Activated naive CD8-positive, alpha-beta T cell treated with anti-CD3 and anti-CD28 coated beads, Interleukin-2, amount 50 U/mL, for 24 hours (primary cell): Measurements from ENCODE around the gene FNIP1.
"Not testable (repeated sequence)": the region's sequence is repeated elsewhere in the genome, so short reads cannot be mapped to it uniquely, and the experiment has no call there.

Experiments
- ATAC-seq: fragments of 150-1000 bp; cut with Tn5 transposase; one replicate; pipeline ENCODE4 v1.10.0; 2021
- DNase-seq: peaks from one replicate; pipeline ENCODE4 v3.0.0; 2021
- H3K27ac Mint-ChIP-seq: one replicate; pipeline ENCODE4 v1.8.0; 2021; ENCODE audit warnings: mild to moderate bottlenecking, mixed read lengths
- H3K27me3 Mint-ChIP-seq: one replicate; pipeline ENCODE4 v1.8.0; 2021; ENCODE audit warnings: mixed read lengths
- H3K36me3 Mint-ChIP-seq: one replicate; pipeline ENCODE4 v1.8.0; 2021; ENCODE audit warnings: low read depth, mixed read lengths
- H3K4me1 Mint-ChIP-seq: one replicate; pipeline ENCODE4 v1.8.0; 2021; ENCODE audit warnings: mixed read lengths
- H3K4me3 Mint-ChIP-seq: one replicate; pipeline ENCODE4 v1.8.0; 2021; ENCODE audit warnings: mild to moderate bottlenecking, moderate library complexity, mixed read lengths
- H3K9me3 Mint-ChIP-seq: one replicate; pipeline ENCODE4 v1.8.0; 2021; ENCODE audit warnings: mixed read lengths

Gene FNIP1

DNA sequence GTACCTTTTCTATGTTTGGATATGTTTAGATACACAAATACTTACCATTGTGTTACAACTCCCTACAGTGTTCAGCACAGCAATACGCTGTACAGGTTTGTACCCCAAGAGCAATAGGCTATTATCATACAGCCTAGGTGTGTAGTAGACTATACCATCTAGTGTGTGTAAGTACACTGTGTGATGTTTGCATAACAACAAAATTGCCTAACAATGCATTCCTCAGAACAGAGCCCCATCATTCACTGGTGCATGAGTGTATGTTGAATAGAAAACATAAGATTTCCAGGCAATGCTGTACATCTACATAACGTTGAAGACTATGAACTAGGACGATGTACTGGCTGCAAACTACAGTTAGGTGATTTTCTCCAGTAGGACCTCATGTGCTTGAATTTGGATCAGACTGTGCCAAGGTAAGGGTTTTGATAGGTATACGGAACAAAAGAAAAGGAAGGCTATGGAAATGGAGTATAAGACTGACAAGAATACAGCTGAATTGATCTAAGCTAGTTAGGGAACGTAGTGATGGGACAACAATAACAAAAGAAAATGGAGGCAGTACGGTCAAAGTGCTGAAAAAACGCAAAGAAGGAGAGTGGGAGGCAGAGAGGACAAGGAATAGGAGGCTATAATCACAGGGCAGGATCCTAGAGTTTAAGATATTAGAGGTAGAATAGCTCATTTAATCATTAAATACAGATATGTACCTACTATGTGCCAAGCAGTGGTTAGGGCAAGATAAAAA lies 46.9 kb downstream of the FNIP1 start:
- H3K36me3 Mint-ChIP-seq = peaks cover 11% of the 10 kb centered on the region
- ATAC-seq (no peak), DNase-seq (no peak)
- H3K27me3 Mint-ChIP-seq = no peaks in the 10 kb centered on the region
- H3K27ac Mint-ChIP-seq = no peak overlapping the region
- H3K9me3 Mint-ChIP-seq = peaks cover 3% of the 10 kb centered on the region
- peaks cover 43% of the 10 kb centered on the region for H3K4me1 Mint-ChIP-seq
- no peak overlapping the region for H3K4me3 Mint-ChIP-seq

DNA sequence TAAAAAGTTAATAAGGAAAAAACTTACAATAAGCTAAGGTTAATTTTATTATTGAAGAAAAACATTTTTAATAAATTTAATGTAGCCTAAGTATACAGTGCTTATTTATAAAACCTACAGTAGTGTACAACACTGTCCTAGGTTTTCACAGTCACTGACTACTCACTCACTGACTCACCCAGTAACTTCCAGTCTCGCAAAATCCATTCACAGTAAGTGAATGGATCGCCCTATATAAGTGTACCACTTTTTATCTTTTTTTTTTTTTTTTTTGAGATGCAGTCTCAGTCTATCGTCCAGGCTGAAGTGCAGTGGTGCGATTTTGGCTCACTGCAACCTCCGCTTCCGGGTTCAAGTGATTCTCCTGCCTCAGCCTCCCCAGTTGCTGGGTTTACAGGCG lies 47.7 kb downstream of the FNIP1 start:
- peak; percentile 50 for ATAC-seq
- Mint-ChIP-seq H3K9me3 (peaks cover 3% of the 10 kb centered on the region), H3K36me3 (peaks cover 15% of the 10 kb centered on the region), H3K27me3 (no peaks in the 10 kb centered on the region), H3K27ac (no peak overlapping the region), H3K4me1 (peaks cover 40% of the 10 kb centered on the region), H3K4me3 (no peak overlapping the region)
- no peak for DNase-seq

DNA sequence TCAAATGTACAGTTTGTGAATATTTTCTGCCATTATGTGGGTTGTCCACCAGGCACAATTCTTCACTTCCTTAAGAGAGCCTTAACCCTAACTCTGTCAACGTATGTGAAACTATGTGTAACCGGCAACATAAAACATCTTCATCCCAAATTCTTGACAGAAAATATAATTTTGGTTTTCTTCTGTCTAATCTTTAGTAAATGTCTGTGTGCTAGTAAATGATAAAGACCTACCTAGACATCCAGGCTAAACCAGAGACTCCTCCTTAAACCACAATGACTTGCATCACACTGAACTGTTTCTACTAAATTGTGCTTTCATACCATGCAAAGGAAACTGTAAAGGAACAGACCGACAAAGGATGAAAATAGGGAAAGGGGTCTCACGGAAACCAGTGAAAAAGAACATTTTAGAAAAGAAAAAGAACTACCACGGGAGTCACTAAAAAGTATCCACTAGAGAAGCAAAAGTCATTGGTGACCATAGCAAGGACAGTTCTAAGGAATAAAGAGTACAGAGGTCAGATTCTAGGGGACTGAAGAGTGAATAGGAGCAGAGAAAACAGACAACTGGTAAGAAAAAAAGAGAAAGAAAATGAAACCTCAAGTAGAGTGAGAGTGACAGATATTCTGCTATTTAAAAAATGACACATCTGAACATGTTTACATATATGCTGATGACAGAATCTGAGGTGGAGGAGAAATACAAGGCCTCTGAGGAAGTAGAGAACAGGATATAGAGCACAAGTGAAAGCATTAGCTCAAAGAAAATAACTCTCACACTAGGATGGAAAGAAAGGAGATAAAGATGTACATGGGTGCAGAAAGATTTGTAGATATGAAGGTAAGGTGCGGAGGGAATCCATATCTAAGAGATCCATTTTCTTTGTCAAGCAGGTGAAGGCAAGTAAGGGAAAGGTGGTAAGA lies 49.4 kb downstream of the FNIP1 start:
- Mint-ChIP-seq H3K27ac (peak overlapping the region; percentile 91), H3K4me3 (peak overlapping the region; percentile 63), H3K9me3 (no peaks in the 10 kb centered on the region), H3K4me1 (peaks cover 40% of the 10 kb centered on the region), H3K27me3 (no peaks in the 10 kb centered on the region), H3K36me3 (peaks cover 22% of the 10 kb centered on the region)
- ATAC-seq (peak; percentile 89), DNase-seq (no peak)

DNA sequence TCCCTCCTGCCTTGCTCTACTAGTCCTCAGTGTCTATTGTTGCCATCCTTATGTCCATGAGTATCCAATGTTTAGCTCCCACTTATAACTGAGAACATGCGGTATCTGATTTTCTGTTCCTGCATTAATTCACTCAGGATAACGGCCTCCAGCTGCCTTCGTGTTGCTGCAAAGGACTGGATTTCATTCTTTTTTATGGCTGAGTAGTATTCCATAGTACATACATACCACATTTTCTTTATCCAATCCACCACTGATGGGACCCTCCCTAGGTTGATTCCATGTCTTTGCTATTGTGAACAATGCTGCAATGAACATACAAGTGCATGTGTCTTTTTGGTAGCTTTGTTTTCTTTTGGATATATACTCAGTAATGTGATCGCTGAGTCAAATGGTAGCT lies 50.4 kb downstream of the FNIP1 start:
- Mint-ChIP-seq H3K36me3 (peaks cover 24% of the 10 kb centered on the region), H3K27ac (no peak overlapping the region), H3K27me3 (no peaks in the 10 kb centered on the region), H3K4me1 (peaks cover 40% of the 10 kb centered on the region), H3K9me3 (no peaks in the 10 kb centered on the region), H3K4me3 (no peak overlapping the region)
- DNase-seq = no peak
- no peak for ATAC-seq

DNA sequence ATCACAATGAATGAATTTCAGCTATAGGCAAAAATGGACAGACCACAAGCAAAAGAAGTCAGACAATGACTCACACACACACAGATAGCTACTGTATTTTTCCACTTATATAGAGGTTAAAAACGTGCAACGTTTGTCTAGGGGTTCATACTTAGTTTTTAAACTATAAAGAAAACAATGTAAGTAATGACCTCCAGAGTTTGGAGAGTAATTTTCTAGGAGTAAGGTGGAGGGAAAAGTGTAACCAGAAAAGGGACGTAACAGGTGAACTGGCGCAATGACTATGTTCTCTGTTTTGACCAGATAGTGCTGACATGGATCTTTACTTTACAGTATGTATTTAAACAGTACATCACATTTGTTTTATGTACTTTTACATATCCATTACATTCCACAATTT lies 51.1 kb downstream of the FNIP1 start:
- peaks cover 40% of the 10 kb centered on the region for H3K4me1 Mint-ChIP-seq
- H3K4me3 Mint-ChIP-seq = no peak overlapping the region
- ATAC-seq (no peak), DNase-seq (no peak)
- no peak overlapping the region for H3K27ac Mint-ChIP-seq
- no peaks in the 10 kb centered on the region for H3K9me3 Mint-ChIP-seq
- peaks cover 25% of the 10 kb centered on the region for H3K36me3 Mint-ChIP-seq
- no peaks in the 10 kb centered on the region for H3K27me3 Mint-ChIP-seq

DNA sequence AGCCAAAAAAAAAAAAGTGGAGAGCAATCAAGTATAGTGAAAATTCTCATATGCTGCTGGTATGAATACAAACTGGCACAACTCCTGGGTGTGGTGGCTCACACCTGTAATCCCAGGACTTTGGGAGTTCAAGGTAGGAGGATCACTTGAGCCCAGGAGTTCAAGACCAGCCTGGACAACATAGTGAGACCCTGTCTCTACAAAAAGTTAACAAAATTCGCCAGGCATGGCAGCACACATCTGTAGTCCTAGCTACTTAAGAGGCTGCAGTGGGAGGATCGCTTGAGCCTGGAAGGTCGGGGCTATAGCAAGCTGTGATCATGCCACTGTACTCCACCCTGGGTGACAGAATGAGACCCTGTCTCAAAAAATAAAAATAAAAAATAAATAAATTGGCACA lies 51.7 kb downstream of the FNIP1 start:
- no peak for ATAC-seq
- Mint-ChIP-seq H3K27ac (no peak overlapping the region), H3K4me3 (no peak overlapping the region), H3K9me3 (no peaks in the 10 kb centered on the region), H3K4me1 (peaks cover 38% of the 10 kb centered on the region), H3K27me3 (no peaks in the 10 kb centered on the region), H3K36me3 (peaks cover 29% of the 10 kb centered on the region)
- no peak for DNase-seq

DNA sequence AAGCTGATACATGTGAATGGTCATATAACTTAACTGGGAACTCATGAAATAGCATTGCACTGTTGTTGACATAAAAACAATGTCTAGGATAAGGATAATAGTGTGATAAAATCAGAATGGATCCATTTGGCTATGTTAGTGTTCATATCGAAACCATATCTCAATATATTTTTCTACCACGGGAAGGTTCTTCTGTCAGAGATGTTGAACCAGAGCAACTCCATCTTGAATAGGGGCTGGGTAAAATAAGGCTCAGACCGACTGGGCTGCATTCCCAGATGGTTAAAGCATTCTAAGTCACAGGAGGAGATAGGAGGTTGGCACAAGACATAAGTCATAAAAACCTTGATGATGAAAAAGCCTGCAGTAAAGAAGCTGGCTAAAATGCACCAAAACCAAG lies 56.3 kb downstream of the FNIP1 start:
- H3K27me3 Mint-ChIP-seq = no peaks in the 10 kb centered on the region
- peaks cover 35% of the 10 kb centered on the region for H3K36me3 Mint-ChIP-seq
- no peak for ATAC-seq

DNA sequence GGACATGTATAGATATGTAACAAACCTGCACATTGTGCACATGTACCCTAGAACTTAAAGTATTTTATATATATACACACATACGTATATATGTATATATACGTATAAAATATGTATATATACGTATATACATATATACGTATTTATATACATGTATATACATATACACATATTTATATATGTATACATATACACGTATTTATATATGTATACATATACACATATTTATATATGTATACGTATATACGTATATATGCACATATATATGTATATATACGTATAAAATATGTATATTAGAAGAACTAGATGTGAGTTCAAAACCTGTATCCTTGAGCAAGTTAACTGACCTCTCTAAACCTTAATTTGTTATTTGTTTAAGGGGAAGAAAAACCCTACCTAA lies 61.4 kb downstream of the FNIP1 start:
- ATAC-seq = no peak
- H3K27me3 Mint-ChIP-seq = no peaks in the 10 kb centered on the region
- no peaks in the 10 kb centered on the region for H3K9me3 Mint-ChIP-seq
- no peak for DNase-seq
- no peaks in the 10 kb centered on the region for H3K4me1 Mint-ChIP-seq
- no peak overlapping the region for H3K27ac Mint-ChIP-seq
- peaks cover 27% of the 10 kb centered on the region for H3K36me3 Mint-ChIP-seq
- no peak overlapping the region for H3K4me3 Mint-ChIP-seq

More for the DNA sequence above, 56.3 kb downstream of the FNIP1 start:
- DNase-seq = no peak
- no peak overlapping the region for H3K4me3 Mint-ChIP-seq
- no peak overlapping the region for H3K27ac Mint-ChIP-seq
- H3K9me3 Mint-ChIP-seq = no peaks in the 10 kb centered on the region
- peaks cover under 1% of the 10 kb centered on the region for H3K4me1 Mint-ChIP-seq

DNA sequence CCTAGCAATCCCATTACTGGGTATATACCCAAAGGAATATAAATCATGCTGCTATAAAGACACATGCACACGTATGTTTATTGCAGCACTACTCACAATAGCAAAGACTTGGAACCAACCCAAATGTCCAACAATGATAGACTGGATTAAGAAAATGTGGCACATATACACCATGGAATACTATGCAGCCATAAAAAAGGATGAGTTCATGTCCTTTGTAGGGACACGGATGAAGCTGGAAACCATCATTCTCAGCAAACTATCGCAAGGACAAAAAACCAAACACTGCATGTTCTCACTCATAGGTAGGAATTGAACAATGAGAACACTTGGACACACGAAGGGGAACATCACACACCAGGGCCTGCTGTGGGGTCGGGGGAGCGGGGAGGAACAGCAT lies 61.9 kb downstream of the FNIP1 start:
- DNase-seq, H3K4me3 Mint-ChIP-seq, ATAC-seq, H3K4me1 Mint-ChIP-seq, H3K9me3 Mint-ChIP-seq, H3K27ac Mint-ChIP-seq, H3K27me3 Mint-ChIP-seq: not testable (repeated sequence)
- H3K36me3 Mint-ChIP-seq = peaks cover 26% of the 10 kb centered on the region

DNA sequence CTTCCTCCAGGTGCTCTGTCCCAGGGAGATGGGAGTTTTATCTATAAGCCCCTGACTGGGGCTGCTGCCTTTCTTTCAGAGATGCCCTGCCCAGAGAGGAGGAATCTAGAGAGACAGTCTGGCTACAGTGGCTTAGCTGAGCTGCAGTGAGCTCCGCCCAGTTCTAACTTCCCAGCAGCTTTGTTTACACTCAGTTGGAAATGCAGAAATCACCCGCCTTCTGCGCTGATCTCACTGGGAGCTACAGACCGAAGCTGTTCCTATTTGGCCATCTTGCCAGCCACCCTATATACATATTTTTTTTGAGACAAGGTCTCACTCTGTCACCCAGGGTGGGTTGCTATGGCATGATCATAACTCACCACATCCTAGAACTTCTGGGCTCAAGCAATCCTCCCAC lies 67.5 kb downstream of the FNIP1 start:
- H3K27ac Mint-ChIP-seq, H3K27me3 Mint-ChIP-seq, ATAC-seq, DNase-seq, H3K4me3 Mint-ChIP-seq, H3K4me1 Mint-ChIP-seq: not testable (repeated sequence)
- Mint-ChIP-seq H3K36me3 (peaks cover 44% of the 10 kb centered on the region), H3K9me3 (peaks cover 17% of the 10 kb centered on the region)

DNA sequence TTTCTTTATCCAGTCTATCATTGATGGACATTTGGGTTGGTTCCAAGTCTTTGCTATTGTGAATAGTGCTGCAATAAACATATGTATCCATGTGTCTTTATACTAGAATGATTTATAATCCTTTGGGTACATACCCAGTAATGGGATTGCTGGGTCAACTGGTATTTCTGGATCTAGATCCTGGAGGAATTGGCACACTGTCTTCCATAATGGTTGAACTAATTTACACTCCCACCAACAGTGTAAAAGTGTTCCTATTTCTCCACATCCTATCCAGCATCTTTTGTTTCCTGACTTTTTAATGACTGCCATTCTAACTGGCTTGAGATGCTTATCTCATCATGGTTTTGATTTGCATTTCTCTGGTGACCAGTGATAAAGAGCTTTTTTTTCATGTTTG lies 72.7 kb downstream of the FNIP1 start:
- H3K27me3 Mint-ChIP-seq, H3K4me3 Mint-ChIP-seq, H3K4me1 Mint-ChIP-seq, DNase-seq, ATAC-seq, H3K27ac Mint-ChIP-seq: not testable (repeated sequence)
- peaks cover 45% of the 10 kb centered on the region for H3K36me3 Mint-ChIP-seq
- H3K9me3 Mint-ChIP-seq = peaks cover 17% of the 10 kb centered on the region

DNA sequence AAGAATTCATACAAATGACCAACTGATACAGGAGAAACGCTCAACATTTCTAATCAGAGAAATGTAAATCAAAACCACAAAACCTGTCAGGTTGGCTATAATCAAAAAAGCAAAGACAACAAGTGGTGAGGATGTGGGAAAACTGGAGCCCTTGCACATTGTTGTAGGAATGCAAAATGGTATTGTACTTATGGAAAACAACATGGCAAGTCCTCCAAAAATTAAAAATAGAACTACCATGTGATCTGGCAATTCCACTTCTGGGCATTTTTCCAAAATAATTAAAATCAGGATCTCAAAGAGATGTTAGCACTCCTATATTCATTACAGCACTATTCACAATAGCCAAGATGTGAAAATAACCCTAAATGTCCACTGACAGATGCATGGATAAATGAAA lies 76.1 kb downstream of the FNIP1 start:
- no peak overlapping the region for H3K27ac Mint-ChIP-seq
- peaks cover 35% of the 10 kb centered on the region for H3K36me3 Mint-ChIP-seq
- ATAC-seq (no peak), DNase-seq (no peak)
- no peaks in the 10 kb centered on the region for H3K9me3 Mint-ChIP-seq
- no peaks in the 10 kb centered on the region for H3K4me1 Mint-ChIP-seq
- H3K27me3 Mint-ChIP-seq = no peaks in the 10 kb centered on the region
- no peak overlapping the region for H3K4me3 Mint-ChIP-seq

DNA sequence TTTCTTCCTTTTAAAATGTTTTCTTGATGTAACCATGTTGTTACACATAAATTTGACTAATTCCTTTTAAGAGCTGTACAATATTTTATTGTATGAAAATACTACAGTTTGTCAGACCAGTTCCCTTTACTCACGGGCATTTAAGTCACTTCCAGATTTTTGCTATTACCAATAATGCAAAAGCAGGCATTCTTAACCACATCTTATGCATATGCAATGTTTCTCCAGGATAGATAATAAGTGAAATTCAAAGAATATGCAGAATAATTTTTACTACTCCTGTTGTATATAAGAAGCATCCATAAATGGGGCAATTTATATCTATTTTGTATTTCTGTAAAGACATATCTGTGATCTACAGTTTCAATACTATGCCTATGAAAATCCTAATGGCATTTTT lies 77.3 kb downstream of the FNIP1 start:
- Mint-ChIP-seq H3K27ac (no peak overlapping the region), H3K4me3 (no peak overlapping the region), H3K27me3 (no peaks in the 10 kb centered on the region), H3K4me1 (no peaks in the 10 kb centered on the region), H3K36me3 (peaks cover 38% of the 10 kb centered on the region), H3K9me3 (no peaks in the 10 kb centered on the region)
- DNase-seq = no peak
- ATAC-seq = no peak

DNA sequence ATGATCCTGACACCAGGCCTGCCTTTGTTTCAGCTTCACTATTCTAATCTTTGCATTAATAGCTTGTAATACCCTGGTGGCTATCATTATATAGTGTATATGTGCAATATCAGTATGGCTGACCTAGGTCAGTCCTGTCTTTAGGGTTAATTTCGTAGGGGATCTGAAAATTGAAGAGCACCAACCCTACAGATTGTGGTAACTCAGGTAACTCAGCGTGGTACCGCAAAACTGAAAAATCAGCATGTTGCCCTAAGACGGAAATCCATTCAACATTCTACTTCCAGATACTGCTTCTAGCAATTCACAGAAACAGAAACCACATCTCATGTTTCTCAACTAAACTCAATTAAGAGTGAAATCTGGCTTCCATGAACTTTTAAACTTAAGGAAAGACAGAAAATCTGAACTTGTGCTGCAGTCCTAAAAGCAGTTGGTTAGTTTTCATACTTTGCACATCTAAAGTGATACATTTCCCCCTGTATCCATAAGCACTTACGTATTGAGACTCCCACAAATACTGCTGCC lies 78.3 kb downstream of the FNIP1 start:
- Mint-ChIP-seq H3K4me3 (no peak overlapping the region), H3K27me3 (no peaks in the 10 kb centered on the region), H3K4me1 (no peaks in the 10 kb centered on the region), H3K27ac (no peak overlapping the region), H3K36me3 (peaks cover 43% of the 10 kb centered on the region), H3K9me3 (no peaks in the 10 kb centered on the region)
- DNase-seq = no peak
- ATAC-seq = no peak

DNA sequence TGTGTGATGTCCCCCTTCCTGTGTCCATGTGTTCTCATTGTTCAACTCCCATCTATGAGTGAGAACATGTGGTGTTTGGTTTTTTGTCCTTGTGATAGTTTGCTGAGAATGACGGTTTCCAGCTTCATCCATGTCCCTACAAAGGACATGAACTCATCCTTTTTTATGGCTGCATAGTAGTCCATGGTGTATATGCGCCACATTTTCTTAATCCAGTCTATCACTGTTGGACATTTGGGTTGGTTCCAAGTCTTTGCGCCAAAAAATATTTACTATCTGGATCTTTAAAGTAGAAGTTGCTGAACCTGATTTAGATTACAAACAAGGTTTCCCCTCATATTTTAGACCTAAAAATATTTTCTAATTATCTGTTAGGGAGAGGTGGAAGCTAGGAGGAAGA lies 79.7 kb downstream of the FNIP1 start:
- H3K4me1 Mint-ChIP-seq, DNase-seq, ATAC-seq, H3K27me3 Mint-ChIP-seq, H3K27ac Mint-ChIP-seq, H3K4me3 Mint-ChIP-seq, H3K9me3 Mint-ChIP-seq: not testable (repeated sequence)
- H3K36me3 Mint-ChIP-seq = peaks cover 44% of the 10 kb centered on the region
